GM23338 (cell line): ENCODE measurements around the gene MRPS14. TPM values are rescaled to one million over a fixed set of nuclear protein-coding genes. Genes with fewer than 3 reads are reported as not detected.
A peak's percentile ranks its signal among the peaks of the same experiment; 100 is the strongest.

Source experiments
- ATAC-seq: fragments of 200-7000 bp; cut with Tn5 transposase; 3 replicates; pipeline ENCODE4 v1.9.1; 2020
- DNase-seq: peaks from one replicate; pipeline ENCODE4 v3.0.0-alpha.2; 2015; ENCODE audit warnings: low spot score
- H2AFZ ChIP-seq: fragments of 200-600 bp; sonication (generic); 2 replicates; pipeline ENCODE4 v1.8.0; 2016; ENCODE audit warnings: antibody characterized with exemption, mild to moderate bottlenecking, moderate library complexity
- H3F3A ChIP-seq: fragments of 200-600 bp; sonication (generic); replicated peaks from 2 replicates; pipeline ENCODE4 v1.8.0; 2017; ENCODE audit warnings: antibody characterized with exemption, mixed run types, low read depth
- H3K27ac ChIP-seq: fragments of 200-600 bp; sonication (generic); 2 replicates; pipeline ENCODE4 v1.6.1; 2016; ENCODE audit warnings: low read depth
- H3K27me3 ChIP-seq: fragments of 200-600 bp; sonication (generic); 2 replicates; pipeline ENCODE4 v1.8.0; 2016; ENCODE audit warnings: mild to moderate bottlenecking, mixed run types, moderate library complexity; ENCODE audit not compliant: insufficient read depth
- H3K36me3 ChIP-seq: fragments of 200-600 bp; sonication (generic); 2 replicates; pipeline ENCODE4 v1.8.0; 2016; ENCODE audit warnings: mild to moderate bottlenecking; ENCODE audit not compliant: insufficient read depth
- H3K4me1 ChIP-seq: fragments of 200-600 bp; sonication (generic); 2 replicates; pipeline ENCODE4 v1.8.0; 2016; ENCODE audit warnings: mild to moderate bottlenecking, moderate library complexity; ENCODE audit not compliant: insufficient read depth
- H3K4me2 ChIP-seq: fragments of 200-600 bp; sonication (generic); 2 replicates; pipeline ENCODE4 v1.7.1; 2017; ENCODE audit warnings: mixed run types
- H3K4me3 ChIP-seq: fragments of 200-600 bp; sonication (generic); 2 replicates; pipeline ENCODE4 v1.6.1; 2016; ENCODE audit warnings: mixed run types
- H3K79me2 ChIP-seq: fragments of 200-600 bp; sonication (generic); replicated peaks from 2 replicates; pipeline ENCODE4 v1.8.0; 2017; ENCODE audit warnings: mild to moderate bottlenecking; ENCODE audit not compliant: insufficient read depth
- H3K9me2 ChIP-seq: fragments of 200-600 bp; sonication (generic); 2 replicates; pipeline ENCODE4 v1.8.0; 2017; ENCODE audit not compliant: insufficient read depth
- H4K20me1 ChIP-seq: fragments of 200-600 bp; sonication (generic); replicated peaks from 2 replicates; pipeline ENCODE4 v1.8.0; 2017; ENCODE audit warnings: mild to moderate bottlenecking; ENCODE audit not compliant: insufficient read depth
- H3K27ac Mint-ChIP-seq: 2 replicates; pipeline ENCODE4 v1.8.0; 2020; ENCODE audit warnings: inconsistent platforms, mild to moderate bottlenecking, moderate library complexity, mixed read lengths
- H3K27me3 Mint-ChIP-seq: 3 replicates; pipeline ENCODE4 v1.8.0; 2022; ENCODE audit warnings: low read depth, mild to moderate bottlenecking, moderate library complexity, mixed read lengths, inconsistent platforms; ENCODE audit not compliant: insufficient read depth, poor library complexity
- H3K36me3 Mint-ChIP-seq: 3 replicates; pipeline ENCODE4 v1.8.0; 2021; ENCODE audit warnings: low read depth, mild to moderate bottlenecking, inconsistent platforms, moderate library complexity, mixed read lengths
- H3K4me1 Mint-ChIP-seq: 3 replicates; pipeline ENCODE4 v1.8.0; 2020; ENCODE audit warnings: mild to moderate bottlenecking, inconsistent platforms, mixed read lengths
- H3K4me3 Mint-ChIP-seq: 3 replicates; pipeline ENCODE4 v1.8.0; 2021; ENCODE audit warnings: moderate library complexity, mild to moderate bottlenecking, inconsistent platforms, mixed read lengths
- H3K9me3 Mint-ChIP-seq: 3 replicates; pipeline ENCODE4 v1.8.0; 2020; ENCODE audit warnings: moderate library complexity, mild to moderate bottlenecking, inconsistent platforms, mixed read lengths
- CREB1 ChIP-seq: fragments of 250-450 bp; sonication (Bioruptor Pico); IDR thresholded peaks from 2 replicates; pipeline ENCODE4 v1.5.0; 2020; ENCODE audit warnings: low read depth, mild to moderate bottlenecking, moderate library complexity
- CTCF ChIP-seq, 2 experiments: fragments of 200-600 bp in 1 of 2; sonication (generic) in 1 of 2; conservative IDR thresholded peaks; 2 replicates each; pipeline versions ENCODE4 v1.5.1 to v1.6.1; 2016 to 2017; ENCODE audit warnings: antibody characterized with exemption in 2 of 2, low read depth in 2 of 2, mild to moderate bottlenecking in 2 of 2, moderate library complexity in 1 of 2
- ETS1 ChIP-seq: IDR thresholded peaks from 2 replicates; pipeline ENCODE4 v1.6.1; 2016; ENCODE audit warnings: antibody characterized with exemption
- EZH2 ChIP-seq: fragments of 200-600 bp; sonication (generic); IDR thresholded peaks from one replicate; pipeline ENCODE4 v1.8.0; 2017; ENCODE audit warnings: antibody characterized with exemption, mild to moderate bottlenecking, low read depth; ENCODE audit not compliant: unreplicated experiment
- EZH2phosphoT487 ChIP-seq: fragments of 200-600 bp; sonication (generic); IDR thresholded peaks from one replicate; pipeline ENCODE4 v1.8.1; 2018; ENCODE audit warnings: antibody characterized with exemption; ENCODE audit not compliant: unreplicated experiment
- JUNB ChIP-seq: IDR thresholded peaks from one replicate; pipeline ENCODE4 v1.6.1; 2016; ENCODE audit warnings: antibody characterized with exemption; ENCODE audit not compliant: unreplicated experiment
- NANOG ChIP-seq: IDR thresholded peaks from 2 replicates; pipeline ENCODE4 v1.6.1; 2016; ENCODE audit warnings: antibody characterized with exemption, borderline replicate concordance
- POLR2AphosphoS5 ChIP-seq: IDR thresholded peaks from 2 replicates; pipeline ENCODE4 v1.6.1; 2016; ENCODE audit warnings: antibody characterized with exemption, low read depth
- STAT1 ChIP-seq: IDR thresholded peaks from one replicate; pipeline ENCODE4 v1.6.1; 2016; ENCODE audit warnings: antibody characterized with exemption; ENCODE audit not compliant: unreplicated experiment
- ZNF114 ChIP-seq: fragments of 250-450 bp; sonication (Bioruptor Pico); IDR thresholded peaks from 2 replicates; pipeline ENCODE4 v1.5.0; 2020; ENCODE audit warnings: mild to moderate bottlenecking, moderate library complexity
- ZNF331 ChIP-seq: fragments of 250-450 bp; sonication (Bioruptor Pico); IDR thresholded peaks from 2 replicates; pipeline ENCODE4 v1.5.0; 2020; ENCODE audit warnings: low read depth, mild to moderate bottlenecking, moderate library complexity
- polyA plus RNA-seq: library from polyadenylated mRNA; unstranded; fragments of >200 nt; fragmentation: Nextera tagmentation; extraction: Ambion mirVana; gene quantifications from 2 replicates; pipeline ENCODE4 v1.2.1, GENCODE V29; 2016
- total RNA-seq: library from RNA; depleted of rRNA; stranded (reverse); fragments of >200 nt; shearing (Covaris generic); gene quantifications from 2 replicates; pipeline ENCODE4 v1.2.3, GENCODE V29; 2014

MRPS14 gene
- total and polyA plus RNA-seq, 2 experiments from 2014 or later: 18.5 to 75.7 TPM

- Mint-ChIP-seq H3K4me3 (no peak overlapping the region), H3K36me3 (peaks cover 82% of the 10 kb centered on the region), H3K27me3 (peaks cover 2% of the 10 kb centered on the region), H3K4me1 (no peaks in the 10 kb centered on the region; the same call in 2 of the 3 replicates), H3K27ac (no peak overlapping the region), H3K9me3 (no peaks in the 10 kb centered on the region)
- Histone ChIP-seq H3K27me3 (no peaks in the 10 kb centered on the region), H3K9me2 (no peaks in the 10 kb centered on the region), H3K4me1 (no peaks in the 10 kb centered on the region), H3K4me2 (no peak overlapping the region), H4K20me1 (no peaks in the 10 kb centered on the region), H2AFZ (no peak overlapping the region), H3K27ac (peak overlapping the region; percentile 67; the same call in 1 of the 2 replicates), H3K79me2 (peaks cover 2% of the 10 kb centered on the region; the same call in 1 of the 2 replicates), H3K4me3 (no peak overlapping the region), H3K36me3 (peaks cover 58% of the 10 kb centered on the region), H3F3A (peaks cover 18% of the 10 kb centered on the region; the same call in 1 of the 2 replicates)
- DNase-seq (peak; percentile 76), ATAC-seq (no peak; the same call in 2 of the 3 replicates)
- TF ChIP-seq CTCF (conservative IDR thresholded peaks at IDR 0.05; ENCODE audit: low read depth in 2 of 2) (peak; percentile 52 to 87), POLR2AphosphoS5 (no peak), STAT1 (no peak)
Measured at GRCh38 chr1:174982971-174983689, 40.1 kb downstream of the MRPS14 start.

GRCh38 chr1:174976436-174977108 is 46.7 kb downstream of the MRPS14 start:
- Histone ChIP-seq H3K79me2 (peaks cover 8% of the 10 kb centered on the region; the same call in 1 of the 2 replicates), H2AFZ (no peak overlapping the region), H3K27ac (no peak overlapping the region), H3K4me2 (no peak overlapping the region), H3K4me3 (no peak overlapping the region), H3K4me1 (no peaks in the 10 kb centered on the region), H3K36me3 (peaks cover 75% of the 10 kb centered on the region), H4K20me1 (peaks cover 8% of the 10 kb centered on the region), H3K9me2 (no peaks in the 10 kb centered on the region), H3K27me3 (no peaks in the 10 kb centered on the region), H3F3A (peaks cover 12% of the 10 kb centered on the region)
- no peak for ATAC-seq
- Mint-ChIP-seq H3K4me3 (no peak overlapping the region), H3K9me3 (no peaks in the 10 kb centered on the region), H3K27ac (no peak overlapping the region), H3K4me1 (no peaks in the 10 kb centered on the region), H3K36me3 (peaks cover 83% of the 10 kb centered on the region), H3K27me3 (no peaks in the 10 kb centered on the region)
- DNase-seq: no peak
- no peak for TF ChIP-seq ETS1
- no peak for TF ChIP-seq STAT1
- no peak for TF ChIP-seq NANOG
- TF ChIP-seq EZH2phosphoT487: no peak
- TF ChIP-seq CREB1 (CRISPR knock-in tag): no peak
- no peak for TF ChIP-seq POLR2AphosphoS5
- TF ChIP-seq EZH2: no peak
- TF ChIP-seq JUNB: no peak
- TF ChIP-seq CTCF (conservative IDR thresholded peaks at IDR 0.05; ENCODE audit: low read depth in 2 of 2): no peak
- no peak for TF ChIP-seq ZNF114 (CRISPR knock-in tag)
- TF ChIP-seq ZNF331 (CRISPR knock-in tag): no peak
